K562 (cell line): Measurements from ENCODE around the gene LRRC10B. TPM values are rescaled to one million over a fixed set of nuclear protein-coding genes. Genes with fewer than 3 reads are reported as not detected.

Source experiments
- ATAC-seq: fragments of 200-7000 bp; cut with Tn5 transposase; 3 replicates; pipeline ENCODE4 v1.9.1; 2020; ENCODE audit warnings: moderate library complexity
- BruUV-seq: library from RNA; stranded (reverse); fragments of 400-500 nt; replicated peaks from 2 replicates; lab custom pipeline; 2021; lab: Mats Ljungman, UMichigan
- CTCF ChIA-PET: fragments of 300-600 bp; formaldehyde crosslinking; extraction: SDS; loops from one replicate; lab custom pipeline; 2021; ENCODE audit warnings: low intra/inter-chr PET ratio; lab: Yijun Ruan, JAX
- POLR2A ChIA-PET: fragments of 300-600, 350-650 bp; sonication (Branson Sonifier 250); formaldehyde crosslinking; extraction: SDS; loops from one replicate; lab custom pipeline; 2021; ENCODE audit warnings: antibody characterized with exemption, inconsistent platforms; lab: Yijun Ruan, JAX
- DNase-seq, 4 experiments: peaks; one replicate each; pipeline versions ENCODE4 v3.0.0 to v3.0.0-alpha.2; 2011 to 2018; ENCODE audit warnings: low spot score in 3 of 4, mixed read lengths in 3 of 4; ENCODE audit errors: extremely low read depth in 1 of 4
- FAIRE-seq: peaks from 2 replicates; lab custom pipeline; 2011; peaks lifted over from hg19 to GRCh38; lab: Jason Lieb, UNC
- H2AFZ ChIP-seq: 2 replicates; pipeline ENCODE4 v1.6.0; 2011; ENCODE audit warnings: low read depth, low read length, control low read depth, inconsistent platforms
- H3K27ac ChIP-seq: fragments of 200-600 bp; 3 replicates; pipeline ENCODE4 v1.8.0; 2011; ENCODE audit warnings: low read depth, mild to moderate bottlenecking, control low read depth, inconsistent platforms, low read length, moderate library complexity, mixed read lengths; ENCODE audit errors: extremely low read depth
- H3K27me3 ChIP-seq, 2 experiments: fragments of 300-600 bp in 1 of 2; 2 replicates in 1 of 2; 3 replicates in 1 of 2; pipeline versions ENCODE4 v1.6.0 to v1.8.0; 2011; ENCODE audit warnings: inconsistent platforms in 2 of 2, low read length in 2 of 2, mild to moderate bottlenecking in 1 of 2, mixed read lengths in 1 of 2, moderate library complexity in 1 of 2; ENCODE audit not compliant: control insufficient read depth in 2 of 2, insufficient read depth in 2 of 2
- H3K36me3 ChIP-seq: fragments of 300-600 bp; 3 replicates; pipeline ENCODE4 v1.8.0; 2011; ENCODE audit warnings: mild to moderate bottlenecking, low read length, inconsistent platforms; ENCODE audit not compliant: control insufficient read depth, insufficient read depth
- H3K4me1 ChIP-seq, 2 experiments: fragments of 200-600 bp in 1 of 2; replicated peaks in 1 of 2; 2 replicates in 1 of 2; 3 replicates in 1 of 2; pipeline versions ENCODE4 v1.5.1 to v1.8.0; 2011; ENCODE audit warnings: inconsistent platforms in 2 of 2, low read length in 2 of 2, mild to moderate bottlenecking in 1 of 2, mixed read lengths in 1 of 2, moderate library complexity in 1 of 2; ENCODE audit not compliant: control insufficient read depth in 2 of 2, insufficient read depth in 2 of 2
- H3K4me2 ChIP-seq: 2 replicates; pipeline ENCODE4 v1.6.1; 2011; ENCODE audit warnings: low read length, control low read depth, inconsistent platforms, mixed read lengths; ENCODE audit not compliant: insufficient read depth
- H3K4me3 ChIP-seq: fragments of 200-600 bp; sonication (generic), shearing (Covaris generic); 2 replicates; pipeline ENCODE4 v1.5.1; 2016; ENCODE audit warnings: control low read depth, inconsistent platforms
- H3K79me2 ChIP-seq: fragments of 200-600 bp; 3 replicates; pipeline ENCODE4 v1.8.0; 2011; ENCODE audit warnings: low read length, inconsistent platforms; ENCODE audit not compliant: control insufficient read depth, insufficient read depth
- H3K9ac ChIP-seq, 2 experiments: 2 replicates each; pipeline versions ENCODE4 v1.6.0 to v1.6.1; 2011; ENCODE audit warnings: low read depth in 2 of 2, low read length in 2 of 2, control low read depth in 1 of 2, inconsistent platforms in 1 of 2, mild to moderate bottlenecking in 1 of 2, mixed read lengths in 1 of 2; ENCODE audit not compliant: insufficient read depth in 1 of 2
- H3K9me1 ChIP-seq: one replicate; pipeline ENCODE4 v1.6.0; 2011; ENCODE audit warnings: inconsistent platforms, mild to moderate bottlenecking, low read length, moderate library complexity; ENCODE audit not compliant: control insufficient read depth, insufficient read depth
- H3K9me3 ChIP-seq: replicated peaks from 2 replicates; pipeline ENCODE4 v1.5.1; 2011; ENCODE audit warnings: low read depth, low read length, inconsistent platforms; ENCODE audit not compliant: control insufficient read depth, insufficient read depth
- H4K20me1 ChIP-seq: replicated peaks from 2 replicates; pipeline ENCODE4 v1.6.1; 2011; ENCODE audit warnings: low read length, inconsistent platforms, mixed read lengths; ENCODE audit not compliant: control insufficient read depth, insufficient read depth
- GTF2F1 ChIP-seq: IDR thresholded peaks from 2 replicates; pipeline ENCODE4 v1.6.1; 2011; ENCODE audit warnings: low read depth, low read length, improper control_type of control experiment
- RNF219 ChIP-seq: fragments of 250-450 bp; sonication (Bioruptor Pico); IDR thresholded peaks from 2 replicates; pipeline ENCODE4 v1.5.0; 2022; ENCODE audit warnings: mild to moderate bottlenecking
- ZFX ChIP-seq: sonication (generic); formaldehyde crosslinking; IDR thresholded peaks from 2 replicates; pipeline ENCODE4 v1.8.0; 2022; ENCODE audit warnings: mild to moderate bottlenecking, missing genetic modification reagents, moderate library complexity
- ZNF184 ChIP-seq: sonication (generic); formaldehyde crosslinking; IDR thresholded peaks from 2 replicates; pipeline ENCODE4 v1.5.0; 2020; ENCODE audit warnings: missing genetic modification reagents
- ZNF445 ChIP-seq: fragments of 250-450 bp; sonication (Bioruptor Pico); IDR thresholded peaks from 2 replicates; pipeline ENCODE4 v1.4.0; 2020; ENCODE audit warnings: low read depth, mild to moderate bottlenecking, moderate library complexity
- ZNF77 ChIP-seq: fragments of 250-450 bp; sonication (Bioruptor Pico); IDR thresholded peaks from 2 replicates; pipeline ENCODE4 v1.5.0; 2020
- WGBS: fragments of 100-300 bp; shearing (Covaris generic); methylation state at CpG from one replicate; pipeline ENCODE4 v1.1.6; 2016; ENCODE audit warnings: low coverage, mixed read lengths; ENCODE audit not compliant: insufficient coverage; ENCODE audit errors: missing lambda C conversion rate; 5-methylcytosine and 5-hydroxymethylcytosine counted together
- in situ Hi-C: fragments of 300-500 bp; cut with MboI; formaldehyde crosslinking; loops from 4 replicates; pipeline ENCODE4 v1.15.0; 2018; ENCODE audit warnings: inconsistent platforms, mixed read lengths
- intact Hi-C: fragments of 100-400 bp; cut with micrococcal nuclease; formaldehyde crosslinking; loops from 2 replicates; pipeline ENCODE4 v1.14.2; 2022
- polyA plus RNA-seq, 8 experiments: library from polyadenylated mRNA; depleted of rRNA in 4 of 8; stranded (reverse) in 5 of 8; unstranded in 3 of 8; fragments of >200 nt; fragmentation: Nextera tagmentation in 2 of 8; fragmentation: Illumina TruSeq in 1 of 8; extraction: Ambion mirVana in 2 of 8; extraction: Trizol in 1 of 8; gene quantifications; 2 replicates each; pipeline versions ENCODE4 v1.2.1 to v1.2.3, GENCODE V29; 2011 to 2014; ENCODE audit warnings: inconsistent platforms in 1 of 8, missing spikeins in 1 of 8
- total RNA-seq, 7 experiments: library from RNA; depleted of rRNA in 6 of 7; stranded (reverse); fragments of >200 nt in 6 of 7; fragmentation: Illumina TruSeq in 2 of 7; extraction: Trizol in 2 of 7; gene quantifications; 2 replicates each; pipeline versions ENCODE4 v1.2.1 to v1.2.3, GENCODE V29; 2011 to 2021; ENCODE audit warnings: low replicate concordance in 1 of 7

LRRC10B gene
- total and polyA plus RNA-seq, 9 of the 15 experiments (the other 6 are each of a cell fraction or from before 2014, with no cell fraction given), result 0.11 TPM; not detected in 8

- WGBS, result 10% methylated on average over 10 of the region's 12 CpGs
- FAIRE-seq, result no peak
- H3K4me1 ChIP-seq, result peaks cover 3 to 24% of the 10 kb centered on the region in 2 experiments; a peak in 3 of 5 replicates
- H3K4me3 ChIP-seq, result no peak overlapping the region
- in situ Hi-C loops, result no loop called here
- no peak for DNase-seq
- no peak overlapping the region for H3K4me2 ChIP-seq
- no peak overlapping the region for H3K9ac ChIP-seq
- ATAC-seq, result no peak
- H4K20me1 ChIP-seq, result no peaks in the 10 kb centered on the region; the same call in 1 of the 2 replicates
- H3K79me2 ChIP-seq, result no peaks in the 10 kb centered on the region
- ChIA-PET CTCF (no interaction called here), POLR2A (no interaction called here)
- H3K27ac ChIP-seq, result no peak overlapping the region
- no TSS peak for BruUV-seq
- peaks cover 14 to 78% of the 10 kb centered on the region in 2 experiments; a peak in 4 of 5 replicates for H3K27me3 ChIP-seq
- intact Hi-C loops, result no loop called here
- H2AFZ ChIP-seq, result no peak overlapping the region
- H3K9me3 ChIP-seq, result no peaks in the 10 kb centered on the region; the same call in 1 of the 2 replicates
- no peaks in the 10 kb centered on the region for H3K36me3 ChIP-seq
- no peaks in the 10 kb centered on the region for H3K9me1 ChIP-seq
- TF ChIP-seq ZFX (CRISPR knock-in tag), result no peak
- TF ChIP-seq GTF2F1, result no peak
- TF ChIP-seq ZNF445 (CRISPR knock-in tag), result no peak
- no peak for TF ChIP-seq ZNF184
- no peak for TF ChIP-seq RNF219 (CRISPR knock-in tag)
- no peak for TF ChIP-seq ZNF77 (CRISPR knock-in tag)
These were observed 16.7 kb upstream of the LRRC10B start for GRCh38 chr11:61491736-61492395.
